ENCODE results near the gene RNF114. TPM values are rescaled to one million over a fixed set of nuclear protein-coding genes. Genes with fewer than 3 reads are reported as not detected.

The RNF114 gene
- polyA plus RNA-seq, 1 of the 3 experiments (the other 2 are of a cell fraction) = 55.0 TPM

- H3K27ac ChIP-seq (ENCODE audit: low read depth in 2 of 2, low read length in 1 of 2) = no peak overlapping the region
- POLR2A ChIA-PET = interaction anchor here (2.0 kb wide), 1 partner anchor 10 kb away, joined by 6 read pairs; the partner anchor contains the start of gene SNAI1
- 82% methylated on average over 6 of the region's 6 CpGs for WGBS (ENCODE audit: low lambda C conversion rate)
- no peak overlapping the region for H3K4me2 ChIP-seq
- no peaks in the 10 kb centered on the region for H4K20me1 ChIP-seq (ENCODE audit: insufficient read depth)
- no peak overlapping the region for H2AFZ ChIP-seq (ENCODE audit: low read depth)
- H3K9ac ChIP-seq = no peak overlapping the region
- no peaks in the 10 kb centered on the region for H3K9me3 ChIP-seq
- no peaks in the 10 kb centered on the region for H3K79me2 ChIP-seq (ENCODE audit: insufficient read depth)
- H3K27me3 ChIP-seq (ENCODE audit: insufficient read depth) = no peaks in the 10 kb centered on the region
- H3K9me2 ChIP-seq = no peaks in the 10 kb centered on the region
- no peak overlapping the region for H3K4me3 ChIP-seq (ENCODE audit: low read depth in 2 of 2, low read length in 1 of 2)
- peaks cover 15% of the 10 kb centered on the region for H3F3A ChIP-seq (replicated peaks; ENCODE audit: insufficient read depth)
- H3K36me3 ChIP-seq (replicated peaks in 1 of 2; ENCODE audit: control insufficient read depth in 1 of 2, insufficient read depth in 2 of 2, low read length in 1 of 2) = peaks cover 0 to 3% of the 10 kb centered on the region in 2 experiments
- CTCF ChIA-PET = interaction anchor here (1.2 to 1.6 kb wide), 2 partner anchors 11 to 78 kb away, joined by 4 to 5 read pairs; no protein-coding TSS in a partner anchor
- peaks cover 22% of the 10 kb centered on the region in 2 experiments for H3K4me1 ChIP-seq (ENCODE audit: control insufficient read depth in 1 of 2, insufficient read depth in 2 of 2, low read depth in 1 of 2, low read length in 1 of 2)
- DNase-seq = no peak
- TF ChIP-seq RFX5 (IDR thresholded peaks at IDR 0.05; ENCODE audit: low read length) (no peak), PBX3 (IDR thresholded peaks at IDR 0.05) (no peak), EZH2phosphoT487 (IDR thresholded peaks at IDR 0.05; ENCODE audit: borderline replicate concordance, low read depth) (no peak), CHD2 (IDR thresholded peaks at IDR 0.05; ENCODE audit: low read length, partially characterized antibody) (no peak), USF1 (IDR thresholded peaks at IDR 0.05; ENCODE audit: borderline replicate concordance, low read depth) (no peak), ZBTB33 (IDR thresholded peaks at IDR 0.05; ENCODE audit: borderline replicate concordance, low read depth) (no peak), MXI1 (IDR thresholded peaks at IDR 0.05; ENCODE audit: low read depth, low read length) (no peak), REST (IDR thresholded peaks at IDR 0.05; ENCODE audit: low read depth, low read length) (no peak), CTCF (IDR thresholded peaks at IDR 0.05) (no peak)
Measured at GRCh38 chr20:49993301-49993751, 57.1 kb downstream of the RNF114 start.
